Measurements from ENCODE around the gene CCDC197.

Gene CCDC197

GRCh38 chr14:94054401-94054800 lies 57.3 kb downstream of the CCDC197 start:
- no peak for TF ChIP-seq ZFX (IDR thresholded peaks at IDR 0.05; ENCODE audit: borderline replicate concordance)
- no peak for TF ChIP-seq CTCF (IDR thresholded peaks at IDR 0.05)

GRCh38 chr14:94054936-94055335 lies 57.8 kb downstream of the CCDC197 start:
- no peak overlapping the region for H3K27ac ChIP-seq
- TF ChIP-seq ZFX (IDR thresholded peaks at IDR 0.05; ENCODE audit: borderline replicate concordance) = no peak
- TF ChIP-seq CTCF (IDR thresholded peaks at IDR 0.05) = no peak

More at GRCh38 chr14:94054401-94054800, 57.3 kb downstream of the CCDC197 start:
- H3K27ac ChIP-seq = no peak overlapping the region

- no peak for TF ChIP-seq ZFX (IDR thresholded peaks at IDR 0.05; ENCODE audit: borderline replicate concordance)
- no peak for TF ChIP-seq CTCF (IDR thresholded peaks at IDR 0.05)
- no peak overlapping the region for H3K27ac ChIP-seq
Observed at GRCh38 chr14:94056579-94057308, 59.6 kb downstream of the CCDC197 start.

- H3K27ac ChIP-seq = no peak overlapping the region
- TF ChIP-seq CTCF (IDR thresholded peaks at IDR 0.05) = no peak
Observed at GRCh38 chr14:94058128-94058673, 61.1 kb downstream of the CCDC197 start.

All from 22Rv1 (cell line).